Measurements from ENCODE around the gene PRIMPOL. TPM values are rescaled to one million over a fixed set of nuclear protein-coding genes. Genes with fewer than 3 reads are reported as not detected.

Gene PRIMPOL, protein sequence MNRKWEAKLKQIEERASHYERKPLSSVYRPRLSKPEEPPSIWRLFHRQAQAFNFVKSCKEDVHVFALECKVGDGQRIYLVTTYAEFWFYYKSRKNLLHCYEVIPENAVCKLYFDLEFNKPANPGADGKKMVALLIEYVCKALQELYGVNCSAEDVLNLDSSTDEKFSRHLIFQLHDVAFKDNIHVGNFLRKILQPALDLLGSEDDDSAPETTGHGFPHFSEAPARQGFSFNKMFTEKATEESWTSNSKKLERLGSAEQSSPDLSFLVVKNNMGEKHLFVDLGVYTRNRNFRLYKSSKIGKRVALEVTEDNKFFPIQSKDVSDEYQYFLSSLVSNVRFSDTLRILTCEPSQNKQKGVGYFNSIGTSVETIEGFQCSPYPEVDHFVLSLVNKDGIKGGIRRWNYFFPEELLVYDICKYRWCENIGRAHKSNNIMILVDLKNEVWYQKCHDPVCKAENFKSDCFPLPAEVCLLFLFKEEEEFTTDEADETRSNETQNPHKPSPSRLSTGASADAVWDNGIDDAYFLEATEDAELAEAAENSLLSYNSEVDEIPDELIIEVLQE
- total RNA-seq, result 14.2 and 23.6 TPM in 2 replicates

DNA sequence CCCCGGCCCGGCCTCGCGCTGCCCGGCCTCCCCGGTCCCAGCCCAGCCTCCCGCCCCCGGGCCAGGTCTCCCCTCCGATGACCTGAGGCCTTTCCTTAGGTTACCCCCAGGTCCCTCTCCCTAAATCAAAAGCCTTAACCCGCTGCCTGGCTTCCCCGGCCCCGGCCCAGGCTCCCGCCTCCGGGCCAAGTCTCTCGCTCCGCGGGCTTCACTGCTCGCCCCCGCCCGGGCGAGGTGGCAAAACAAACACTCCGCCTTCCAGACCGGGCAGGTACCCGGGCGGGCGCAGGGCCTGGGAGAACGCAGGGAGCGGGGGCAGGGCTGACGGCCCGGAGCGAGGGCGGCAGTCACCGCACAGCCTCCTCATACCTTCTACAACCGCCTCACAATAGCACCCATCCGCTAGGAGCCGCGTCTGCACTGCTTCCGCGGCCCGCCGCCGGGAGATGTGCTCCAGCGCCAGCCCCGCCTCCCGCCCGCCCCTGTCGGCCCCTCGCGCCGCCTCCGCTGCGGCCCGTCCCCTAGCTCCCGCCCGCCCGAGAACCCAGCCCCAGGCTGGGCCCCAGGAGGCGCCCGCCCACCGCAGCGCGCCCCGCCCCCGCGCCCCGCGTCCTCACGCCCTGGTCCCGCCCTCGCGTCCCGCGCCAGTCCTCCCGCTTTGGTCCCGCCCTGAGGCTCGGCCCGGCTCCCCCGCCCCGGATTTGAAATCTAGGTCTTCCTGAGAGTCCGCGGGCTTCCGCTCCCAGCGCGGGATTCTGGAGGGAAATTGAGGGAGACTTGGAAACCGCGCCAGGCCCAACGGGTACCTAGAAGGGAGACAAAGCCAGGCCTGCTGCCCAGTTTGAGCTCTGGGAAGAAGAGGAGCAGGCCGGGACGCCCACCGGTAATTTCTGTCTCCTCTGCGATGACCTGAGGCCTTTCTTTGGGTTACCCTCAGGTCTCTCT is at the start of gene PRIMPOL, which contains the start of gene CASP3:
Gene PRIMPOL (plus strand): TSS at position 713 of the 945 bp plus-strand sequence. CDS start 7,403 bp downstream, outside the sequence.
Gene CASP3 (minus strand): TSS at position 422 of the 945 bp plus-strand sequence. CDS start 10,994 bp downstream, outside the sequence.

DNA sequence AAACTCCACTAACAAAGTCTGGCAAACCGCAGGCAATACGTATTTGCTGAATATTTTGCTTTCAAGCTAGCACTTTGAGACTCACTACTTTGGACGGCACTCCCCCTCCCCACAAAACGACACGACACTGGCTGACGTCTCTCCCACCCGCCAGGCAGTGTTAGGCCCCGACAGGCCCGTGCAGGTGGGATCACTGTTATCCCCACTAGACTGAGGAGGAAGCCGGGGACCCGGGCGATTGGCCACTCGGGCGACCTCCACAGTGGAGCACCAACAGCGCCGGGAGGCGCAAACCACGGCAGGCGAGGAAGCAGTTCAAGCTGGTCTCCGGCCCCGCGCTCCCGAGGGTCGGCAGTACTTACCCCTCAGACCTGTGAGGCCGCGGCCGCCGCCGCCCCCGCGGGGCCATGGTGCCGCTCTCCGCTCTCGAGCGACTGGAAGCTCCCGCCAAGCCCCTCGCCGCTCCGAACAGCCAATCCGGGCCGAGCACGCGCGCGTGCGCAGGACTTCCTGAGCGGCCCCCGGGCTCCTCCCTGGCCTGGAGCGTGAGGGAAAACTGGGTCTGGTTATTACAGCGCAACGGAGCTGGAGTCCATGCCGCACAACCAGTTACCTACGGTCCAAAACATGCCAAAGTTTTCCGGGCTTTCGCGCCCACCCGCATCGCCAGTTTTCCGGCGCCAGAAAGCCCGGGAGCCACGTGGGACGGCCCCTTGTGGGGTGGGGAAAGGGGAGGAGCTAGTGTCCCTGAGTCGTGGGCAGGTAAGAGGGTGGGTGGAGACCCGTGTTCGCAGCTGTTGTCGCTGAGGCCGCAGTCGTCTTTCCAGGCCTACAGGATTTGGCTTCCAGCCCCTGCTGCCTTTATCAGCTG is 84.4 kb downstream of the PRIMPOL start, which contains the start of gene CENPU:
Gene CENPU (minus strand): TSS at position 443 of the 871 bp plus-strand sequence. CDS start 34 bp downstream, at position 409.

Other genes with a start within 250 kb of the PRIMPOL start
- gene IRF2, start 175.2 kb upstream of the PRIMPOL start, total RNA-seq, result 40.4 and 52.6 TPM in 2 replicates
- 45.1 and 48.3 TPM in 2 replicates for gene CASP3, start 291 bp upstream of the PRIMPOL start, total RNA-seq
- gene CENPU, start 84.4 kb downstream of the PRIMPOL start, total RNA-seq, result 13.3 and 15.7 TPM in 2 replicates
- gene ACSL1, start 176.2 kb downstream of the PRIMPOL start, total RNA-seq, result 27.0 and 31.5 TPM in 2 replicates